ENCODE measurements around the gene TSC2.
"Not testable (repeated sequence)": the region's sequence is repeated elsewhere in the genome, so short reads cannot be mapped to it uniquely, and the experiment has no call there.

The TSC2 gene

GRCh38 chr16:2122934-2123683, 75.3 kb downstream of the TSC2 start:
- not testable (repeated sequence) for DNase-seq (ENCODE audit: low read depth)

- not testable (repeated sequence) for DNase-seq (ENCODE audit: low read depth)
These were observed 76.1 kb downstream of the TSC2 start for GRCh38 chr16:2123706-2124376.

GRCh38 chr16:2124377-2124693, 76.5 kb downstream of the TSC2 start:
- DNase-seq (ENCODE audit: low read depth) = not testable (repeated sequence)

- not testable (repeated sequence) for DNase-seq (ENCODE audit: low read depth)
These were observed 77.1 kb downstream of the TSC2 start for GRCh38 chr16:2124694-2125444.

- not testable (repeated sequence) for DNase-seq (ENCODE audit: low read depth)
These were observed 77.8 kb downstream of the TSC2 start for GRCh38 chr16:2125609-2126008.

GRCh38 chr16:2126161-2126743, 78.5 kb downstream of the TSC2 start:
- not testable (repeated sequence) for DNase-seq (ENCODE audit: low read depth)

- not testable (repeated sequence) for DNase-seq (ENCODE audit: low read depth)
These were observed 79.3 kb downstream of the TSC2 start for GRCh38 chr16:2126928-2127556.

GRCh38 chr16:2127630-2128280, 80.0 kb downstream of the TSC2 start:
- not testable (repeated sequence) for DNase-seq (ENCODE audit: low read depth)

- not testable (repeated sequence) for DNase-seq (ENCODE audit: low read depth)
These were observed 81.5 kb downstream of the TSC2 start for GRCh38 chr16:2129251-2129650.

- DNase-seq (ENCODE audit: low read depth) = not testable (repeated sequence)
These were observed 82.2 kb downstream of the TSC2 start for GRCh38 chr16:2129890-2130447.

- not testable (repeated sequence) for DNase-seq (ENCODE audit: low read depth)
These were observed 86.0 kb downstream of the TSC2 start for GRCh38 chr16:2133797-2134196.

- DNase-seq (ENCODE audit: low read depth) = not testable (repeated sequence)
These were observed 87.3 kb downstream of the TSC2 start for GRCh38 chr16:2135071-2135470.

- peak; percentile 96 for DNase-seq (ENCODE audit: low read depth)
These were observed 88.1 kb downstream of the TSC2 start, which contains the start of gene PKD1 for GRCh38 chr16:2135770-2136490. TSS of gene PKD1 (minus strand) at chr16:2135898. CDS start at chr16:2135689, 209 bp downstream.
